Middle frontal gyrus (tissue), 1 donor: ENCODE data around the gene SENP7.
"Not testable (repeated sequence)": the region's sequence is repeated elsewhere in the genome, so short reads cannot be mapped to it uniquely, and the experiment has no call there.

Source experiments
- DNase-seq: peaks from one replicate; pipeline ENCODE4 v3.0.0-alpha.2; 2015; ENCODE audit warnings: low spot score; ENCODE audit errors: extremely low spot score

SENP7 gene

DNA sequence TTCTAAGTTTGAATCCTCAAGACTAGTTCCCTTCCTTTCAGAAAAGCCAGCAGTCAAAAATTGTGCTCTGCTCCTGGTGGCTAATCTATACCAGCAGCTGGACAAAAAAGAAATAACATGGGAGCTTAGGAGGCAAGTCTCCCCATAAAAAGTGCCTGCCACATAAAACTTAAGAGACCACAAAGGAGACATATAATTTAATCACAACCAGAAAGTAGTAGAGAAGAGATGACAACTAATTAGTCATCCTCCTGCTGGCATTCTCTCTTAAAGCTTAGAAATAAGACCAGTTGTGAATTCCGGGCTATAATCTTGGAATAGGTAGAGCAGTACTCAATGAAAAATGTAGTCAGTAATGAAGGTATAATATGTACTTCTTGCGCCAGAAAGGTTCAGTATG, 172.4 kb downstream of the SENP7 start:
- DNase-seq = no peak

DNA sequence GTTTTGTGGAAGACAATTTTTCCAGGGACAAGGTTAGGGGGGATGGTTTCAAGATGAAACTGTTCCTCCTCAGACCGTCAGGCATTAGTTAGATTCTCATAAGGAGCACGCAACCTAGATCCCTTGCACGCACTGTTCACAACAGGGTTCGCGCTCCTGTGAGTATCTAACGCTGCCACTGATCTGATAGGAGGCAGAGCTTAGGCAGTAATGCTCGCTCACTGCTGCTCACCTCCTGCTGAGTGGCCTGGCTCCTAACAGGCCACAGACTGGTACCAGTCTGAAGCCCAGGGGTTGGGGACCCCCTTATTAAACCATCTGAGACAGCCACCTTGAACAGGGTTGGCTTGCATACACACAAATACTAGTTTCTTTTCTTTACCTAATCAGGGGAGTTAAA, 179.1 kb downstream of the SENP7 start:
- no peak for DNase-seq

DNA sequence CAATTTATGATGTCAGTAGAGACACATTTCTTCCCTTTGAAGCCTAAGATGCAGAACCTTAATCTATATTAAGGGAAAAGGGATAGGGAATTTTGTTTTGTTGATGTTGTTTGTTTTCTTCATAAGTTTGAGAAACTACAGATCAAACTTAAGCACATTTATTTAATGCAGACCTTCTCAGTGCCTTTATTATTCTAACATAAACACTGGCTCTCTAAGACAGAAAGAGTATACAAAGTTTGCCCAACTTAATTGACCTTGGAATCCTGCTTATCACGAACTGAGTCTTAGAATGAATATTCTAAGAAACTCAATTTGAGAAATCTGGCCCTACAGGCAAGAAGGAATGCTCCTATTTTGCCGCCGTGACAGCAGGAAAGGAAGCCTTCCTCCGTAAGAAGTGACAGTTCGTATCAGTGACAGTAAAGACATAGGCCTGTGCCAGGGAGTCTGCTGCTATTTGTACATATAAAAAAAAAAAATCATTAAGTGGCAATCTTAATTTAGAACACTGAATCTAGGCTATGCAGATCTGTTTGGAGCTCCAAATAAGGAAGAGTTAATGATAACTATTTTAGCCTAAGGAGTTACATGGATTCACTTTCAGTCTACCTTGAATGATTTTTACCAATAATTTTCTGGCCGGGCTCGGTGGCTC, 183.9 kb downstream of the SENP7 start:
- DNase-seq = no peak

DNA sequence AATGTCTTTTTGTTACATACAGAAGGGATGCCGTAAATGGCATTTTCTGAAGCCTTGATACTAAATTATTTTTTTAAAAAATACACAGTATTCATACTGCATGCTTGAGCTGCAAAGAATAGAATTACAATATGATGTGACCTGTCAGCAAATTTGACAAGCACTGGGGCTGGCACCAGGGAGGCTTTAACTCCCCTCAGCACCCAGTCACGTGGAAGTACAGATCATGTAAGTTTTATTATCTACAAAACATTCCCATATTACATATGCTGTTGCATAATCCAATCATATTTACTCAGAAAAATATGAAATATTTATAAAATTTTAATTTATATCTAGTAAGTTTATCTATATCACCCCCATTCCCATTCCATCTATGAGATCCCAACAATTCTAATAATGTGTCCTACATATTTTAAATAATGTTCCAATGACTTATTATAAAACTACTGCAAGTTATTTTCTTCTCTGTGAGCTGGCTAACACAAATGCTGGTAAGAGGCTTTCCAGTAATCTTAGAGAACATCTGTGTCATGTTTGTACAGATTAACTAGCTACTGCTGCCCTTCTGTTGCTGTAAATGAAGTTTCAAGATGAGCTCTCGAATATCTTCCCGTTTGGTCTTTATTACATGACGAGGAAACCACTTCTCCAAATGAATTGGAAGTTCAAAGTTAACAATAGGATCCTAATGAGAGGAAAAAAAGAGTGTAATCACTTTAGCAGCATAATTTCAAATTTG, 187.4 kb downstream of the SENP7 start:
- DNase-seq = no peak

DNA sequence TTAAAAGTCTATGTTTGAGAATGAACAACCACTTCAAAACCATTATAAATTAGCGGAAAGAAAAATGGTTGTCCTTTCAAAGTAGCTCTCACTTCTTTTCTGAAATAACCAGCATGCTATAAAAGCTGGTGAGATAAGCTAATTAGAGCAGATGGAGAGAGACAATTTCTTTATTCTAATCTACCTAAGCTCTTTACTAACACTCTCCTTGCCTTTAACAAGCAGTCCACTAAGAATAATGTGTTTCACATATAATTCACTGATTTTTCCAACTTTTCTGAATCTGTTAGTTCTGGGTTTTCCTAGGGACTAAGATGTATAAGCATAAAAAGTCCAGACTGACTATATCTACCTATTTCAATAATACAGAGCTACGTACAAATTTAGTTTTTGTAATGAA, 192.5 kb downstream of the SENP7 start, which contains the start of gene IMPG2:
IMPG2 (minus strand) TSS at position 101 of the 400 bp plus-strand sequence. CDS start 203 bp downstream, outside the sequence.
- DNase-seq = no peak

DNA sequence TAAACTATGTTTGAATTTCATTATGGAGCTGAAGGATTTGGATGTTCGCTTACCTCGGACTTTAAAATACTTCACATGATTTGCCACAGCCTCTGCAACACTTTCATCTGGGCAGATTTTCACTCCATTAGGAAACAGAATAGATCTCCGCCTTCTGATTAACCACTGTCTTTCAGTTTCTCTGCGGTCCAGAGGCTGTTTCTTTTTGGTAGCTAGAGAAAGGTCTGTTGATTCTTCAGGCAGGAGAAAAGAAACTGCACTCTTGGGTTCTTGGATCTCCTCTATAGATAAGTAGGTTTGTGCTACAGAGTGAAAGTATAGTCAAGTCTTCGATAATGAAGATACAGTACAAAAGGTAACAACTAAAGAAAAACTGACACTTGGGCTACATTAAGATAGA, 193.5 kb downstream of the SENP7 start:
- no peak for DNase-seq

DNA sequence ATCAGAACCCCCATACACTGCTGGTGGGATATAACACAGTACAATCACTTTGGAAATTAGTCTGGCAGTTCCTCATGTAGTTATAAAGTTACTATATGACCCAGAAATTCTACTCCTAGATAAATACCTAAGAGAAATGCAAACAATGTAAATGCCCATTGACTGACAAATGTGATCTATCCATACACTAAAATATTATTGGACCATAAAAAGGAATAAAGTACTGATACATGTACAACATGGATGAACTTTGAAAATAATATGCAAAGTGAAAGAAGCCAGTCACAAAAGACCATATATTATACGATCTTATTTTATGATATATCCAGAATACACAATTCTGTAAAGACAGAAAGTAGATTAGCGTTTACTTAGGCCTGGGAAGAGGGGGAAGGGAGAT, 200.5 kb downstream of the SENP7 start:
- no peak for DNase-seq

DNA sequence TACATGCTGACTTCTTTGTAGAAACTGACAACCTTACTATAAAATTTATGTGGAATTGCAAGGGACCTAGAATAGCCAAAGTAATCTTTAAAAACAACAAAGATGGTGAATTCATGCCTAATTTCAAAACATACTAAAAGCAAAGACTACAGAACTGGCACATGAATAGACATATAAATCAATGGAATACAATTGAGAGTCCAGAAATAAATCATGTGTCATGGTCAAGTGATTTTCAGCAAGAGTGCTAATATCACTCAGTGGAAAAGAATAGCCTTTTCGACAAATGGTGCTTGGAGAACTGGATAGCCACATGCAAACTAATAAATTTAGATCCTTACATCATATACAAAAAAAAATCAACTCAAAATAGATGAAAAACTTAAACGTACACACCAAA, 201.3 kb downstream of the SENP7 start:
- no peak for DNase-seq

DNA sequence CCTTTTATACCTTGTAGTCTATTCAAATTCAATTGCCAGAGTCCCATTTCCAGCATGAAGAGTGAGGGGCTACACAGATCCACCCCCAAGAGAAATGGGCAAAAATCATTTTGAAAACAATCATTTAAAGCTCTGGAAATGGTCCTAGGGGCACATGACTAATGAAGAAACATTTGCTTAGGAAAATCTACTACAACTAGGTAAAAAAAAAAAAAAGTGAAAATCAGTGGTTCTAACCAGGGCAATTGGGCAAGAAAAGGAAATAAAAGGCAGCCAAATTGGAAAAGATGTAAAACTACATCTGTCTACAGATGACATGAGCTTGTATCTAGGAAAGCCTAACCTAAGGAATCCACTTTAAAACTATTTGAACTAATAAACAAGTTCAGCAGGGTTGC, 202.0 kb downstream of the SENP7 start:
- no peak for DNase-seq

DNA sequence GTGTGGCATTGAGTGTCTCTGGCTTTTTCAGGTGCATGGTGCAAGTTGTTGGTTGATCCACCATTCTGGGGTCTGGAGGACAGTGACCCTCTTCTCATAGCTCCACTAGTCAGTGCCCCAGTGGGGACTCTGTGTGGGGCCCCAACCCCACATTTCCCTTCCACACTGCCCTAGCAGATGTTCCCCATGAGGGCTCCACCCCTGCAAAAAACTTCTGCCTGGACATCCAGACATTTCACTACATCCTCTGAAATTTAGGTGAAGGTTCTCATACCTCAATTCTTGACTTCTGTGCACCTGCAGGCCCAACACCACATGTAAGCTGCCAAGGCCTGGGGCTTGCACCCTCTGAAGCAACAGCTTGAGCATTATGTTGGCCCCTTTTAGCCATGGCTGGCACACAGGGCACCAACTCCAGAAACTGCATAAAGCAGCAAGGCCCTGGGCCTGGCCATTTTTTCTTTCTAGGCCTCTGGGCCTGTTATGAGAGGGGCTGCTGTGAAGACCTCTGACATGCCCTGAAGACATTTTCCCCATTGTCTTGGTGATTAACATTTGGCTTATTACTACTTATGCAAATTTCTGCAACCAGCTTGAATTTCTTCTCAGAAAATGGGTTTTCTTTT, 204.8 kb downstream of the SENP7 start:
- not testable (repeated sequence) for DNase-seq

DNA sequence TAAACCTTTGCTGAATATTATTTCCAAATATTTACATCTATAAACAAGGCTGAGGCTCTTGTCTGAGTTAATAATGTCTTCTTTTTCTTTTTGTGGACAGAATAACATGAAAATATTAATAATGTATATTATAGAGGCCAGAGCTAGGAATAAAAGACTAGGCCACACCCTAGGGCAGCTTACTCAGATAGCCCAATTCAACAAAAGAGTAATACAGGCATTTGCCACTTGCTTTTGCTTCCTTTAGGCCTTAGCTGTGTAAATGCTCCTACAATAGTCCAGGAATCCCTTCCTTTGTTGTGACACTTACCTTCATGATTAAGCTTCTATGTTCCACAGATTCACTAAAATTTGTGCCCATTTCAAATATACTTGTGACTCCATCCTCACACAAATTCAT, 209.2 kb downstream of the SENP7 start:
- DNase-seq = no peak

DNA sequence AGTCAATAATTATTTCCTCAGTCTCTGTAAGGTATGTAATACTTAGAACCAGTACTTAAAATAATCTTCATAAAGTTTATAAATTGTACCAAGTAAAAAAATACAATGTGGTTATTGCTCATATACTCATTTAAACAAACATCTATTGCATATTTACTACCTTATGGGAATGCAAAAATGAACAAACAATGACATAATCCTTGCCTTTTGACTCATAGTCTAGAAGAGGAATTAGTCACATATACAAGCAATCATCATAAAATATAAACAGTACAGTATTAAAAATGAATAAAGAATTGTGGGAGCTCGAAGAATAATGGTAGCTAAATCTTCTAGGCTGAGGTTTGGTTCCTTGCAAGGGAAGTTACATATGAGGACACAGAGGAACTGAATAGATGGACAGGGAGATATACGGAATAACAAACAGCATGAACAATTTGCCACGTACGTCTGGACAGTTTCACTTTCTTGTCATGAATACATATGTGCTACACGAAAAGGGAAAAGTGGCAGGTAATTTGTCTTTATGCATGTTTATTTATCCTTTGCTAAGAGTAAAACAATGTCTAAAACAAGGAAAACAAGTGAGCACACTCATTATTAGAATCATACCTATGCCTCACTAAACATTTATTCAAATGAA, 209.8 kb downstream of the SENP7 start:
- no peak for DNase-seq

DNA sequence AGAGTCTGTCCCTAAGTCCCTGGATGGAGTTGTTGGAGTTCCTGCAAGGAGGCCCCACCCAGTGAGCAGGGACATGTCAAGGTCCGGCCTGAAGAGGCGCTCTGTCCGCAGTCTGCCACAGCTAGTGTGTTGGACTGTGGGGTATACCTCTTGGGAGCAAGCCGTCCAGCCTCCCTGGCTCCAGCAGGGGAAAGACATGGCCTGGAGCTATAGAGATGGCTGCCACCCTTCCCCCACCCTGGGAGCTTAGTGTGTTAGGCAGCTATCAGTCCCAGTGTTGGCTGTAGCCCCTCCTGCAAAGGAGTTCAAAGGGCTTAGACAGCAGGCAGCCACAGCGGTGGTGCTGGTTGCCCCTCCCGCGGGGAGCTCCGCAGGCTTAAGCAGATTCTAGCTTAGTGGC, 212.9 kb downstream of the SENP7 start:
- no peak for DNase-seq

DNA sequence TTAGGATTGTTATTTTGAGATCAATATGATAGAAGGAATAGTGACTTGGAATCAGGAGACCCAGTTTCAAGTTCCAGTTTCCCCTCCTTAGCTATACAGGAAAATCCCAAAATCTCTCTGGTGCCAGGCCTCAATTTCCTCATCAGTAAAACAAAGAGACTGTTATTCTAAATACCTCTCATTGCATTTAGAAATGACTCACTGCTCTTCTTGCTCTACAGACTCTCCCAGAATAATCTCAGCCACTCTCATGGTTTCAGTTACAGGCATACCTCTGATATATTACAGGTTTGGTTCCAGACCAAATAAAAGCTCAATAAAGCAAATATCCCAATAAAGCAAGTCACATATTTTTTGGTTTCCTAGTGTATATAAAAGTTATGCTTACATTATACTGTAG, 221.0 kb downstream of the SENP7 start:
- no peak for DNase-seq

DNA sequence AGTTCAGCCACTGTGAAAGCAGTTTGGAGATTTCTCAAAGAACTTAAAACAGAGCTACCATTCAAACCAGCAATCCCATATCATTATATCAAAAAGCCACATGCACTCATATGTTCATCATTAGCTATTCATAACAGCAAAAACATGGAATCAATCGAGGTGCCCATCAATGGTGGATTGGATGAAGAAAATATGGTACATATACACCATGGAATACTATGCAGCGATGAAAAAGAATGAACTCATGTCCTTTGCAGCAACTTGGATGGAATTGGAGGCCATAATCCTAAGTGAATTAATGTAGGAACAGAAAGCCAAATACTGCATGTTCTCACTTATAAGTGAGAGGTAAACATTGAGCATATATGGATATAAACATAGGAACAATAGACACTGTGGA, 224.7 kb downstream of the SENP7 start:
- no peak for DNase-seq

DNA sequence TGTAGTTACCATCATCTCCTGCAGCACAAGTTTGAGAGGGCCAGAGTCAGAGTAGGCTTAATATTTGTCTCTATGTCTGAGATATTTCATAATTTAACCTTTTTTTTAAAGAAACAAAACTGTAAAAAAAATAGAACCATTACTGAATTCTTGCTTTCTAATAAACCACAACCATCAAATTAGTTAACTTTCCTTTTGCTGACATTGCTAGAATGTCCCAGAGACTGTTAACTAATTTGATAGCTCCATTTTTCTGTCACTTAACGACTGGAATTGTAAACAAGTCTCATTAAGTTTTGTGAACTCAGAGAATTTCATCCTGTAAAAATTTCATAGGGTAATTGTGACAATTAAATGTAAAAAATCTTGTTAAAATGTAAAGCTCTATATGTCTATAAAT, 228.3 kb downstream of the SENP7 start:
- DNase-seq = no peak

DNA sequence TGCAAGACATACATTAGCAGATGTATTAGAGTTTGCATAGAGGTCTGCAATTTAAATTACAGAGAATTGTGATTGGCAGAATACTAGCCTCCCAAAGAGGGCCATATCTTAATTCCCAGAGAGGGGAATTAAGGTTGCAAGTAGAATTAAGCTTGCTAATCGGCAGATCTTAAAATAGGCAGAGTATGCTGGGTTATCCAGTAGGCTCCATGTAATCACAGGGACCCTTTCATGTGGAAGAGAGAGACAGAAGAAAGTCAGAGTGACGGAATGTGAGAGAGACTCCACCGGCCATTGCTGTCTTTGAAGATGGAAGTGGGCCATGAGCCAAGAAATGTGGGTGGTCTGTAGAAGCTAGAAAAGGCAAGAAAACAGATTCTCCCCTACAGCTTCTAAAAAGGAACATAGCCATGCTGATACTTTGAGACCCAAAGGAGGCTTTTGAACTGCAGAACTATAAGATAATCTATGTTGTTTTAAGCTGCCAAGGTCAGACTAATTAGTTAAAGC, 231.4 kb downstream of the SENP7 start:
- no peak for DNase-seq

DNA sequence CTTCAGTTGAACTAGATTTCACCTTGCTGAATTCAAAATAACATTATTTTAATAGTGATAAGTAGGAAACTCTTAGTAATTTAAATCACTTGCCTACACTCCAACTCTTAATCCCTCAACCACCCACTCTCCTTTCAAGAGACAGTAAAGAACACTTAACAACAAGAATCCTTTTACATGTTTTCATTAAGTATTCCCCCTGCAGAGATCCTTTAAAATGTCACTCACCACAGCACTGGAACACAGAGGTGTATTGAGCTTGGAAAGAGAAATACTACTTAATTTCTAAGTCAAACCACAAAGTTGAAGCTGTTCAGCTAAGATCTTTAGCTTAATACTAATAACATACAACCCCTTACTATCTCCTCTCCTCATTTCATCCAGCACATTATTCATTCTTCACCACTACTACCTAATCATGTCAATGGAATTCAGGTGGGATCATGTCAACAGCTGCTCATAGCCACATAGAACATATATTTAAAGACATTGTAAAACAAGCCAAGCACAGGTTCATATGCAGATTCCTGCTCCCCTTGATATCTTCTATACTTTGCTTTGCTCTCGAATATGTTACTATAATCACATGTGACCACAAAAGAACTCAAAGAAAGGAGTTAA, 233.1 kb downstream of the SENP7 start:
- DNase-seq = no peak

DNA sequence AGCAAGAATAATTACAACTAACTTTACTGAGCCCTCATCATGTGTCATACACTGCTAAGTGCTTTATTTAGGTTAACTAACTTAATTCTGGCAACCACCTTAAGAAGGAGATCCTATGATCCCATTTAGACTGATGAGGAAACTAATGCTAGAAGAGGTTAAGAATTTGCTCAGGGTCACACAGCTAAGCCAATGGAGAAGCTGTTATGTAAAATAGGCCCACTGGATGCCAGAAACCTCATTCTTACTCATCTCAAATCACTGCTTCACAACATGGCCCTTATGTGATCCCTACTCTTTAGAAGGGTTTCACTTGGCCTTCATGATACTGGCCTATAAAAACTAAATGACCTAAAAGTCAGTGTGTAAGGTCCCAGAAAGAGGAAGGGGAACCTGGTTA, 233.8 kb downstream of the SENP7 start:
- DNase-seq = no peak

DNA sequence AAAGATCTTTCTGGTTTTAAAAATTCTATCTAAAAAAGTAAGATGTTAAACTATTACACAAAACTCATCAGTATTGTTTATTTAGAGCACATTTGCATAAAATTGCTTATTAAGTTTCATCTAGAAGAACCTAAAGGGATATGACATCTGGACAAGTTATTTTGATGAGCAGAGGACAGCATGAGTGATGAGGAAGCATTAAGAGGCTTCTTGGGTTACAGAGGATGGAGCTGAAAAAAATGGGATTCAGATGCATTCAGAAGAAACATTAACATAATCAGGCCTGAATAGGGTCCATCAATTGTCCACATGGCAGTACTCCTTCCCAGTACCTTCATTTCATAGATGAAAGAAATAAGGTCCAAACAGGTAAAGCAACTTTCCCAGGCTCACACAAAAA, 234.3 kb downstream of the SENP7 start:
- no peak for DNase-seq
